GM12878 (cell line): ENCODE data around the gene FUT7. TPM values are rescaled to one million over a fixed set of nuclear protein-coding genes. Genes with fewer than 3 reads are reported as not detected.

Source experiments
- ATAC-seq: fragments of 200-7000 bp; cut with Tn5 transposase; 3 replicates; pipeline ENCODE4 v1.9.1; 2020; ENCODE audit warnings: mild to moderate bottlenecking, moderate library complexity
- BruUV-seq: library from RNA; stranded (reverse); fragments of 400-500 nt; replicated peaks from 2 replicates; lab custom pipeline; 2021; lab: Mats Ljungman, UMichigan
- CTCF ChIA-PET: fragments of 300-600 bp; sonication (Branson Sonifier 250); formaldehyde crosslinking; extraction: SDS; loops from one replicate; lab custom pipeline; 2021; ENCODE audit warnings: inconsistent platforms; lab: Yijun Ruan, JAX
- POLR2A ChIA-PET: fragments of 350-600 bp; formaldehyde crosslinking; extraction: SDS; loops from one replicate; lab custom pipeline; 2021; ENCODE audit warnings: inconsistent platforms; lab: Charles Lee
- RAD21 ChIA-PET: fragments of 300-600 bp; sonication (Branson Sonifier 250); formaldehyde crosslinking; loops from one replicate; lab custom pipeline; 2023; ENCODE audit warnings: antibody characterized with exemption; ENCODE audit not compliant: unreplicated experiment; lab: Charles Lee
- SMC1A ChIA-PET: fragments of 300-600 bp; sonication (Branson Sonifier 250); formaldehyde crosslinking; loops from one replicate; lab custom pipeline; 2023; ENCODE audit not compliant: unreplicated experiment, uncharacterized antibody; lab: Charles Lee
- DNase-seq: peaks from one replicate; pipeline ENCODE4 v3.0.0-alpha.2; 2011; ENCODE audit warnings: low read depth, low spot score
- FAIRE-seq: peaks from 3 replicates; lab custom pipeline; 2011; peaks lifted over from hg19 to GRCh38; lab: Jason Lieb, UNC
- H2AFZ ChIP-seq: 2 replicates; pipeline ENCODE4 v1.6.0; 2011; ENCODE audit warnings: low read depth, low read length, control low read depth; ENCODE audit not compliant: control insufficient read depth
- H3K27ac ChIP-seq: 2 replicates; pipeline ENCODE4 v1.5.1; 2011; ENCODE audit warnings: control low read depth; ENCODE audit not compliant: control insufficient read depth, insufficient read depth
- H3K27me3 ChIP-seq, 2 experiments: replicated peaks in 1 of 2; 2 replicates each; pipeline versions ENCODE4 v1.6.0 to v1.6.1; 2011; ENCODE audit warnings: low read length in 1 of 2; ENCODE audit not compliant: control insufficient read depth in 2 of 2, insufficient read depth in 2 of 2
- H3K36me3 ChIP-seq, 2 experiments: 2 replicates each; pipeline ENCODE4 v1.5.1; 2011; ENCODE audit warnings: low read length in 1 of 2; ENCODE audit not compliant: control insufficient read depth in 2 of 2, insufficient read depth in 2 of 2
- H3K4me1 ChIP-seq: 2 replicates; pipeline ENCODE4 v1.6.1; 2011; ENCODE audit warnings: mild to moderate bottlenecking, low read length, moderate library complexity, mixed read lengths; ENCODE audit not compliant: control insufficient read depth, insufficient read depth
- H3K4me2 ChIP-seq: 2 replicates; pipeline ENCODE4 v1.6.0; 2011; ENCODE audit warnings: control low read depth; ENCODE audit not compliant: control insufficient read depth, insufficient read depth
- H3K4me3 ChIP-seq: fragments of 200-600 bp; sonication (generic); 2 replicates; pipeline ENCODE4 v1.5.1; 2016
- H3K79me2 ChIP-seq: 2 replicates; pipeline ENCODE4 v1.6.0; 2011; ENCODE audit warnings: low read length; ENCODE audit not compliant: control insufficient read depth, insufficient read depth
- H3K9ac ChIP-seq: 2 replicates; pipeline ENCODE4 v1.8.0; 2011; ENCODE audit warnings: low read length, control low read depth, mixed read lengths; ENCODE audit not compliant: control insufficient read depth, insufficient read depth
- H3K9me3 ChIP-seq: replicated peaks from 3 replicates; pipeline ENCODE4 v1.5.1; 2011; ENCODE audit warnings: mild to moderate bottlenecking, low read length; ENCODE audit not compliant: control insufficient read depth, insufficient read depth
- H4K20me1 ChIP-seq: 2 replicates; pipeline ENCODE4 v1.6.0; 2011; ENCODE audit not compliant: control insufficient read depth, insufficient read depth
- BRCA1 ChIP-seq: IDR thresholded peaks from 2 replicates; pipeline ENCODE4 v1.6.1; 2011; ENCODE audit warnings: low read depth, low read length, improper control_type of control experiment
- EP300 ChIP-seq, 2 experiments: fragments of 150-350 bp in 1 of 2; IDR thresholded peaks; 2 replicates each; pipeline ENCODE4 v1.6.1; 2011 to 2012; ENCODE audit warnings: low read depth in 2 of 2, low read length in 2 of 2, borderline replicate concordance in 1 of 2, improper control_type of control experiment in 1 of 2, inconsistent platforms in 1 of 2; ENCODE audit not compliant: control insufficient read depth in 1 of 2
- SREBF1 ChIP-seq: IDR thresholded peaks from 2 replicates; pipeline ENCODE4 v1.6.1; 2012; ENCODE audit warnings: mild to moderate bottlenecking, low read length
- SRF ChIP-seq, 2 experiments: IDR thresholded peaks; 2 replicates each; pipeline ENCODE4 v1.6.1; 2011; ENCODE audit warnings: low read depth in 2 of 2, low read length in 2 of 2, mild to moderate bottlenecking in 1 of 2, moderate library complexity in 1 of 2
- SUPT20H ChIP-seq: IDR thresholded peaks from 2 replicates; pipeline ENCODE4 v1.6.1; 2011; ENCODE audit warnings: low read depth, mild to moderate bottlenecking, low read length, moderate library complexity, borderline replicate concordance; ENCODE audit not compliant: control insufficient read depth
- YBX1 ChIP-seq: fragments of 450-650 bp; IDR thresholded peaks from 2 replicates; pipeline ENCODE4 v1.6.1; 2016; ENCODE audit warnings: antibody characterized with exemption
- ZBTB40 ChIP-seq: fragments of 450-650 bp; IDR thresholded peaks from 2 replicates; pipeline ENCODE4 v1.6.1; 2016; ENCODE audit warnings: mild to moderate bottlenecking, moderate library complexity, borderline replicate concordance
- WGBS: methylation state at CpG from one replicate; pipeline ENCODE4 v1.1.6; 2016; ENCODE audit warnings: low lambda C conversion rate; ENCODE audit not compliant: insufficient replicate concordance, insufficient coverage; ENCODE audit errors: missing lambda C conversion rate; 5-methylcytosine and 5-hydroxymethylcytosine counted together
- in situ Hi-C: fragments of 300-500 bp; cut with MboI; formaldehyde crosslinking; loops from 9 replicates; pipeline ENCODE4 v1.14.3; 2018; ENCODE audit warnings: mixed read lengths
- intact Hi-C: fragments of 100-400 bp; cut with micrococcal nuclease; formaldehyde crosslinking; loops from one replicate; pipeline ENCODE4 v1.14.2; 2022; ENCODE audit not compliant: unreplicated experiment
- polyA plus RNA-seq, 11 experiments: library from polyadenylated mRNA; depleted of rRNA in 4 of 11; unstranded in 6 of 11; stranded (reverse) in 5 of 11; fragments of >200 nt; fragmentation: Nextera tagmentation in 4 of 11; fragmentation: Illumina TruSeq in 1 of 11; extraction: Ambion mirVana in 4 of 11; extraction: Trizol in 1 of 11; gene quantifications; 1 replicate in 1 of 11; 2 replicates in 10 of 11; pipeline versions ENCODE4 v1.2.1 to v1.2.3, GENCODE V29; 2011 to 2016; ENCODE audit warnings: inconsistent platforms in 2 of 11, missing spikeins in 2 of 11, low read depth in 1 of 11
- total RNA-seq, 4 experiments: library from RNA; depleted of rRNA in 3 of 4; stranded (reverse); fragments of >200 nt in 3 of 4; fragmentation: Illumina TruSeq in 1 of 4; extraction: Trizol in 1 of 4; gene quantifications; 2 replicates each; pipeline versions ENCODE4 v1.2.1 to v1.2.3, GENCODE V29; 2013 to 2021
- TF ChIP-seq, protein P1 (sequence below): IDR thresholded peaks from 2 replicates; pipeline ENCODE4 v1.6.1; 2012; ENCODE audit warnings: low read depth, low read length, improper control_type of control experiment

The FUT7 gene
- total and polyA plus RNA-seq, 10 of the 15 experiments (the other 5 are each of a cell fraction or from before 2014, with no cell fraction given): 0.04 to 0.62 (median 0.20) TPM; not detected in 2

DNA sequence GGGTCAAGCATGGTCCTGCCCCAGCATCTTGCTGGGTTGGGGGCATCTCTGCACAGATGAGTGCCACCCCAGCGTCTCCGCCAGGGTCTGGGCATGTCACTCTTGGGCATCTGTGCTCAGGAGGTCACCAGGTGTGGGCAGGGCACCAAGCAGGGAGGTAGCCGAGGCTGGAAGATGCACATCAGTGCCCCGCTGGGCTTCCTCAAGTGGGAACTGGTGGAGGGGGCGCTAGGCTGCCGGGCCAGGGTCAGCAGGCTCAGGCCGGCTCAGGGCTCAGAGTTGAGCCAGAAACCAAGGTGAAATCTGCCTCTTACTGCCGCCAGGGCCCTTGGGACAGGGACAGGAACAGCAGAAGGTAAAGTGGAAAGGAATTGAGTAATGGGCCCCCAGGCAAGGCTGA lies 4.0 kb upstream of the FUT7 start:
- H3K9ac ChIP-seq: no peak overlapping the region
- no peak overlapping the region for H3K27ac ChIP-seq
- in situ Hi-C loops: loop anchor here (5.0 kb wide), 2 partner anchors 89 to 239 kb away; partner anchors contain the start of genes C8G and CCDC183
- H4K20me1 ChIP-seq: no peaks in the 10 kb centered on the region
- H3K27me3 ChIP-seq: no peaks in the 10 kb centered on the region
- no peak overlapping the region for H3K4me3 ChIP-seq
- DNase-seq: no peak
- no peaks in the 10 kb centered on the region for H3K36me3 ChIP-seq
- no TSS peak for BruUV-seq
- FAIRE-seq: no peak
- no peak for ATAC-seq
- ChIA-PET RAD21 (interaction anchor here (0.9 to 3.8 kb wide), 15 partner anchors 11 to 270 kb away, joined by 3 to 109 read pairs (median 4); partner anchors contain the start of gene TMEM141), CTCF (interaction anchor here (0.6 to 4.4 kb wide), 39 partner anchors 9 to 328 kb away, joined by 3 to 163 read pairs (median 7); partner anchors contain the start of genes AJM1, CLIC3, FBXW5 and NPDC1), POLR2A (interaction anchor here (1.1 to 2.6 kb wide), 4 partner anchors 9 to 246 kb away, joined by 4 to 19 read pairs (median 4); partner anchors contain the start of gene TMEM141), SMC1A (interaction anchor here (0.8 to 5.2 kb wide), 13 partner anchors 13 to 259 kb away, joined by 3 to 77 read pairs (median 5); partner anchors contain the start of gene CLIC3)
- 44% methylated on average over 8 of the region's 8 CpGs for WGBS
- H3K4me1 ChIP-seq: peaks cover 26% of the 10 kb centered on the region
- H3K9me3 ChIP-seq: no peaks in the 10 kb centered on the region
- no peaks in the 10 kb centered on the region for H3K79me2 ChIP-seq
- no peak overlapping the region for H2AFZ ChIP-seq
- intact Hi-C loops: loop anchor here (1.0 to 5.0 kb wide), 3 partner anchors 88 to 249 kb away; partner anchors contain the start of gene PHPT1
- no peak overlapping the region for H3K4me2 ChIP-seq
- TF ChIP-seq ZBTB40 (no peak), SUPT20H (no peak), BRCA1 (no peak), YBX1 (no peak), SREBF1 (no peak), EP300 (IDR thresholded peaks at IDR 0.05; ENCODE audit: borderline replicate concordance in 1 of 2, control insufficient read depth in 1 of 2, low read depth in 2 of 2, low read length in 2 of 2) (no peak), SRF (IDR thresholded peaks at IDR 0.05; ENCODE audit: low read depth in 2 of 2, low read length in 2 of 2) (no peak)
- TF ChIP-seq, protein P1, sequence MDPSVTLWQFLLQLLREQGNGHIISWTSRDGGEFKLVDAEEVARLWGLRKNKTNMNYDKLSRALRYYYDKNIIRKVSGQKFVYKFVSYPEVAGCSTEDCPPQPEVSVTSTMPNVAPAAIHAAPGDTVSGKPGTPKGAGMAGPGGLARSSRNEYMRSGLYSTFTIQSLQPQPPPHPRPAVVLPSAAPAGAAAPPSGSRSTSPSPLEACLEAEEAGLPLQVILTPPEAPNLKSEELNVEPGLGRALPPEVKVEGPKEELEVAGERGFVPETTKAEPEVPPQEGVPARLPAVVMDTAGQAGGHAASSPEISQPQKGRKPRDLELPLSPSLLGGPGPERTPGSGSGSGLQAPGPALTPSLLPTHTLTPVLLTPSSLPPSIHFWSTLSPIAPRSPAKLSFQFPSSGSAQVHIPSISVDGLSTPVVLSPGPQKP: no peak
